Measurements from ENCODE around the gene THRA. TPM values are rescaled to one million over a fixed set of nuclear protein-coding genes. Genes with fewer than 3 reads are reported as not detected.

THRA gene
- total and polyA plus RNA-seq, 8 donors = 21.1 to 52.2 (median 34.2) TPM

DNA sequence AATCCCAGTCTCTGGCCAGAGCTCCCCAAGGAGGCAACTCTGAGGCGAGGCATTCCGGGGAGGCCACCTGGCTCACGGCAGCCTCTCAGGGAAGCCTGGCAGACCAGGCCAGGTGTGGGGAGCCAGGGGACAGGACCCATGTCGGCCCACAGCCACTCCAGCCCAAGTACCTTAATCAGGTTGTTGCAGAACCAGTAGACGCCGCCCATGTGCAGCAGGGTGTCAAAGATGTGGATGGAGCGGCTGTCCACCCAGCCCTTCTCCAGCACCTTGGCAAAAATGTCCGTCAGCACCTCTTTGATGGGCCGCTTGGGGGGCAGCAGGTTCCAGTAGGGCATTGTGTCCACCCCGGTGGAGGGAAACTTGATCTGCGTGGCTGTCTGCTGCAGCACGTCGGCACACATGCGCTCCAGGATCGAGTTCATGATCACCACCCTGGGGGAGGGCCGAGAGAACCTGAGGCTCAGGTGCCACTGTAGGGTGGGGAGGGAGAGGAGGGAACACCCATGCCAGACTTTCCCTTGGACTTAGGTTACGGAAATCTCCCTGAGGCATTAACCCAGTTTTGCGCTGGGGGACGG is 39.7 kb upstream of the THRA start:
- intact Hi-C loops (cut with DNase I; ENCODE audit: low total_unique reads) = loop anchor here (10.0 kb wide), 1 partner anchor 62 kb away; no protein-coding TSS in a partner anchor
- peak overlapping the region; percentile 25 to 77 (median 69) for H3K27ac ChIP-seq
- H3K4me1 ChIP-seq = peaks cover 63 to 88% (median 71%) of the 10 kb centered on the region in 4 donors
- TF ChIP-seq POLR2AphosphoS5 (IDR thresholded peaks at IDR 0.05) = peak in 1 of 3 donors; percentile 14
- TF ChIP-seq, protein P1, sequence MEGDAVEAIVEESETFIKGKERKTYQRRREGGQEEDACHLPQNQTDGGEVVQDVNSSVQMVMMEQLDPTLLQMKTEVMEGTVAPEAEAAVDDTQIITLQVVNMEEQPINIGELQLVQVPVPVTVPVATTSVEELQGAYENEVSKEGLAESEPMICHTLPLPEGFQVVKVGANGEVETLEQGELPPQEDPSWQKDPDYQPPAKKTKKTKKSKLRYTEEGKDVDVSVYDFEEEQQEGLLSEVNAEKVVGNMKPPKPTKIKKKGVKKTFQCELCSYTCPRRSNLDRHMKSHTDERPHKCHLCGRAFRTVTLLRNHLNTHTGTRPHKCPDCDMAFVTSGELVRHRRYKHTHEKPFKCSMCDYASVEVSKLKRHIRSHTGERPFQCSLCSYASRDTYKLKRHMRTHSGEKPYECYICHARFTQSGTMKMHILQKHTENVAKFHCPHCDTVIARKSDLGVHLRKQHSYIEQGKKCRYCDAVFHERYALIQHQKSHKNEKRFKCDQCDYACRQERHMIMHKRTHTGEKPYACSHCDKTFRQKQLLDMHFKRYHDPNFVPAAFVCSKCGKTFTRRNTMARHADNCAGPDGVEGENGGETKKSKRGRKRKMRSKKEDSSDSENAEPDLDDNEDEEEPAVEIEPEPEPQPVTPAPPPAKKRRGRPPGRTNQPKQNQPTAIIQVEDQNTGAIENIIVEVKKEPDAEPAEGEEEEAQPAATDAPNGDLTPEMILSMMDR (IDR thresholded peaks at IDR 0.05) = no peak
- TF ChIP-seq EP300 (IDR thresholded peaks at IDR 0.05) = no peak
- no peak for TF ChIP-seq POLR2A (IDR thresholded peaks at IDR 0.05)
- no peaks in the 10 kb centered on the region for H3K9me3 ChIP-seq
- no peaks in the 10 kb centered on the region for H3K27me3 ChIP-seq
- 29 to 67% (median 53%) methylated on average over 15 to 19 of the region's 19 CpGs for WGBS, 5 donors
- H3K4me3 ChIP-seq = peak overlapping the region in 2 of 4 donors; percentile 5 to 13
- DNase-seq = peak; percentile 61 to 79
- peaks cover 47 to 82% (median 77%) of the 10 kb centered on the region in 4 donors for H3K36me3 ChIP-seq

DNA sequence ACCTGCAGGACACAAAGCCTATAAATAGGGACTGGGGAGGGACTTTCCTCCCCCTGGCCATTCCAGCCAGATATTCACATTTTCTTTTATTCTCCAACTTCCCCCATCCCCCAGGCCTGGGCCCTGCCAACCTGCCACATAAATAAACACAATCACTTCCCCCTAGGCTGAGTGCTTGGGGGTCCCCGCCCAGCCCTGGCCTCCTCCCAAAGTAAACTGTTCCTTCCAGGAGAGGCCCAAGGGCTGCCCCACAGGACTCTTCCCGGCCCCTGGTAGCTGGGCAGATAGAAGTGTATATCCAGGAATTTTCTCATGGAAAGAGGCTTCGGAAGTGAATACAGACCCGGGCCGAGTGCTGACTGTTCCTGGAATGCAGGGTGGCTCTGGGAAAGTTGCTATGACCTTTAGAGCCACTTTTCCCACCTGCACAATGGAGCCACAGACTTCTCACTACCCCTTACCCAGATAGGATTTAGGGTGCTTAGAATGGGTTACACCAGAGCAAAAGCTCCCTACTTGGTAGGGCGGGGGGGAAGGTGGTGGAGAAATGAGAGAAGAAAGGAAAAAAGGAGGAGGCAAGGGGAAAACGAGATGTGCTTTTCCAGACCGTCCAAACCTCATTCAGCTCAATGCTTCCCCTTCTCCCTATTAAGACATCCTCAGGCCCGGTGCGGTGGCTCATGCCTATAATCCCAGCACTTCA is 39.0 kb upstream of the THRA start:
- DNase-seq = peak; percentile 81 to 89
- no peaks in the 10 kb centered on the region for H3K27me3 ChIP-seq
- intact Hi-C loops (cut with DNase I; ENCODE audit: low total_unique reads) = loop anchor here (10.0 kb wide), 1 partner anchor 61 kb away; no protein-coding TSS in a partner anchor
- peak overlapping the region in 1 of 4 donors; percentile 13 for H3K4me3 ChIP-seq
- H3K36me3 ChIP-seq = peaks cover 54 to 89% (median 83%) of the 10 kb centered on the region in 4 donors
- 45 to 53% (median 50%) methylated on average over 10 of the region's 10 CpGs for WGBS, 5 donors
- TF ChIP-seq POLR2A (IDR thresholded peaks at IDR 0.05) = no peak
- TF ChIP-seq POLR2AphosphoS5 (IDR thresholded peaks at IDR 0.05) = peak in 2 of 3 donors; percentile 8 to 26
- peak overlapping the region; percentile 25 to 77 (median 69) for H3K27ac ChIP-seq
- peaks cover 56 to 81% (median 64%) of the 10 kb centered on the region in 4 donors for H3K4me1 ChIP-seq
- no peaks in the 10 kb centered on the region for H3K9me3 ChIP-seq

GRCh38 chr17:40024901-40025300 is 37.9 kb upstream of the THRA start:
- TF ChIP-seq, protein P1 (IDR thresholded peaks at IDR 0.05) = no peak
- TF ChIP-seq POLR2A (IDR thresholded peaks at IDR 0.05) = no peak
- no peak for TF ChIP-seq POLR2AphosphoS5 (IDR thresholded peaks at IDR 0.05)
- TF ChIP-seq EP300 (IDR thresholded peaks at IDR 0.05) = no peak
- Histone ChIP-seq H3K9me3 (no peaks in the 10 kb centered on the region), H3K4me3 (no peak overlapping the region), H3K4me1 (peaks cover 47 to 71% (median 53%) of the 10 kb centered on the region in 4 donors), H3K36me3 (peaks cover 58 to 91% (median 85%) of the 10 kb centered on the region in 4 donors), H3K27ac (no peak overlapping the region), H3K27me3 (no peaks in the 10 kb centered on the region)
- 91 to 94% (median 93%) methylated on average over 8 of the region's 8 CpGs for WGBS, 5 donors
- intact Hi-C loops (cut with DNase I; ENCODE audit: low total_unique reads) = loop anchor here (10.0 kb wide), 1 partner anchor 60 kb away; no protein-coding TSS in a partner anchor
- no peak for DNase-seq

GRCh38 chr17:40025559-40025958 is 37.2 kb upstream of the THRA start:
- H3K27me3 ChIP-seq = no peaks in the 10 kb centered on the region
- H3K4me1 ChIP-seq = peaks cover 47 to 64% (median 52%) of the 10 kb centered on the region in 4 donors
- H3K27ac ChIP-seq = no peak overlapping the region
- DNase-seq = no peak
- intact Hi-C loops (cut with DNase I; ENCODE audit: low total_unique reads) = loop anchor here (10.0 kb wide), 1 partner anchor 59 kb away; no protein-coding TSS in a partner anchor
- WGBS, 5 donors = 79 to 92% (median 86%) methylated on average over 2 of the region's 2 CpGs
- no peak for TF ChIP-seq POLR2AphosphoS5 (IDR thresholded peaks at IDR 0.05)
- no peak for TF ChIP-seq EP300 (IDR thresholded peaks at IDR 0.05)
- TF ChIP-seq POLR2A (IDR thresholded peaks at IDR 0.05) = no peak
- TF ChIP-seq, protein P1 (IDR thresholded peaks at IDR 0.05) = no peak
- no peaks in the 10 kb centered on the region for H3K9me3 ChIP-seq
- no peak overlapping the region for H3K4me3 ChIP-seq
- H3K36me3 ChIP-seq = peaks cover 58 to 91% (median 85%) of the 10 kb centered on the region in 4 donors
